ENCODE measurements around the gene GET4. TPM values are rescaled to one million over a fixed set of nuclear protein-coding genes. Genes with fewer than 3 reads are reported as not detected.

Gene GET4
- total and polyA plus RNA-seq, 2 of the 8 experiments (the other 6 are each of a cell fraction or from before 2014, with no cell fraction given): 56.7 to 74.1 TPM

DNA sequence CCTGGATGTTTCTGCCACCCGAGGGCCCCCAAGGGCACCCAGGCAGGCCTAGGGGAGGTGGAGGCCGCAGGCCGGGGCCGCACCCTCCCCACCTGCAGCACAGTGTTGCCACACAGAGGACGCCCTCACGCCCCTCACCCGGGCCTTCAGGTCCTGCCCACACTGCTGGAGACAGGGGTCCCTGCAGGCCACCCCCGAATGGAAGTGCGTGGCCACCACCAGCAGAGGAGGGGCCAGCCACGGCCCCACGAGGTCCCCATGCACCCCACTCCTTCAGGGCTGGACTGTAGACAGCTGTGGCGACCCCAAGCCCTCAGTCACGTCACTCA is 42.7 kb downstream of the GET4 start:
- TF ChIP-seq, protein P1, sequence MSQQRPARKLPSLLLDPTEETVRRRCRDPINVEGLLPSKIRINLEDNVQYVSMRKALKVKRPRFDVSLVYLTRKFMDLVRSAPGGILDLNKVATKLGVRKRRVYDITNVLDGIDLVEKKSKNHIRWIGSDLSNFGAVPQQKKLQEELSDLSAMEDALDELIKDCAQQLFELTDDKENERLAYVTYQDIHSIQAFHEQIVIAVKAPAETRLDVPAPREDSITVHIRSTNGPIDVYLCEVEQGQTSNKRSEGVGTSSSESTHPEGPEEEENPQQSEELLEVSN (IDR thresholded peaks at IDR 0.05): no peak
- TF ChIP-seq YY1 (IDR thresholded peaks at IDR 0.05; ENCODE audit: low read depth, low read length): no peak
- no peak for TF ChIP-seq BCL11A (IDR thresholded peaks at IDR 0.05; ENCODE audit: low read depth in 2 of 2, low read length in 2 of 2)
- TF ChIP-seq MAFK (IDR thresholded peaks at IDR 0.05; ENCODE audit: low read depth, low read length): no peak
- TF ChIP-seq, protein P2, sequence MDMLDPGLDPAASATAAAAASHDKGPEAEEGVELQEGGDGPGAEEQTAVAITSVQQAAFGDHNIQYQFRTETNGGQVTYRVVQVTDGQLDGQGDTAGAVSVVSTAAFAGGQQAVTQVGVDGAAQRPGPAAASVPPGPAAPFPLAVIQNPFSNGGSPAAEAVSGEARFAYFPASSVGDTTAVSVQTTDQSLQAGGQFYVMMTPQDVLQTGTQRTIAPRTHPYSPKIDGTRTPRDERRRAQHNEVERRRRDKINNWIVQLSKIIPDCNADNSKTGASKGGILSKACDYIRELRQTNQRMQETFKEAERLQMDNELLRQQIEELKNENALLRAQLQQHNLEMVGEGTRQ (IDR thresholded peaks at IDR 0.05; ENCODE audit: low read length): no peak
- TF ChIP-seq, protein P3, sequence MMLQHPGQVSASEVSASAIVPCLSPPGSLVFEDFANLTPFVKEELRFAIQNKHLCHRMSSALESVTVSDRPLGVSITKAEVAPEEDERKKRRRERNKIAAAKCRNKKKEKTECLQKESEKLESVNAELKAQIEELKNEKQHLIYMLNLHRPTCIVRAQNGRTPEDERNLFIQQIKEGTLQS (IDR thresholded peaks at IDR 0.05; ENCODE audit: insufficient read depth, low read depth, low read length): no peak
- no peaks in the 10 kb centered on the region for H3K36me3 ChIP-seq (ENCODE audit: control insufficient read depth in 2 of 4, insufficient read depth in 4 of 4, low read length in 3 of 4)
- no peak overlapping the region for H4K5ac ChIP-seq (ENCODE audit: insufficient read length, low read depth, low read length)
- no peak overlapping the region for H3K4me3 ChIP-seq (ENCODE audit: extremely low read depth in 1 of 4, insufficient read depth in 2 of 4, low read depth in 3 of 4, low read length in 4 of 4)
- H3K18ac ChIP-seq (ENCODE audit: extremely low read depth, low read length): no peak overlapping the region
- H3K9ac ChIP-seq (replicated peaks in 1 of 4; ENCODE audit: extremely low read depth in 1 of 4, low read depth in 3 of 4, low read length in 3 of 4): no peak overlapping the region
- no peak overlapping the region for H3K4me2 ChIP-seq (ENCODE audit: insufficient read depth in 1 of 2, low read depth in 2 of 2, low read length in 2 of 2)
- H3K79me1 ChIP-seq (ENCODE audit: low read depth, low read length): no peaks in the 10 kb centered on the region
- no peaks in the 10 kb centered on the region for H3K9me3 ChIP-seq (ENCODE audit: insufficient read depth in 2 of 2, low read depth in 1 of 2, low read length in 1 of 2)
- no peak overlapping the region for H2BK12ac ChIP-seq (ENCODE audit: low read depth, low read length)
- no peak overlapping the region for H2AK5ac ChIP-seq (ENCODE audit: low read depth, low read length)
- H4K91ac ChIP-seq (replicated peaks; ENCODE audit: insufficient read length, low read length): no peak overlapping the region
- H3K14ac ChIP-seq (ENCODE audit: insufficient read length): no peak overlapping the region
- no peaks in the 10 kb centered on the region for H3K23me2 ChIP-seq (ENCODE audit: low read depth, low read length)
- H3K27ac ChIP-seq (ENCODE audit: low read depth, low read length): no peak overlapping the region
- H3K23ac ChIP-seq (ENCODE audit: insufficient read length): no peak overlapping the region
- no peak overlapping the region for H3K4ac ChIP-seq (replicated peaks; ENCODE audit: insufficient read length, low read depth, low read length)
- peaks cover 0 to 8% (median 0%) of the 10 kb centered on the region in 4 experiments; a peak in 2 of 7 replicates for H3K4me1 ChIP-seq (replicated peaks in 1 of 4; ENCODE audit: control insufficient read depth in 3 of 4, insufficient read depth in 4 of 4, low read length in 3 of 4)
- H4K20me1 ChIP-seq (replicated peaks in 1 of 2; ENCODE audit: control insufficient read depth in 1 of 2, insufficient read depth in 2 of 2, low read length in 2 of 2): no peaks in the 10 kb centered on the region
- H2BK20ac ChIP-seq (ENCODE audit: low read length): no peak overlapping the region
- H2AFZ ChIP-seq (ENCODE audit: low read length): no peak overlapping the region
- FAIRE-seq (no peak), DNase-seq (ENCODE audit: low read depth in 1 of 2, low spot score in 2 of 2) (no peak)
- H2BK5ac ChIP-seq (ENCODE audit: low read depth, low read length): no peak overlapping the region
- ChIA-PET POLR2A (ENCODE audit: partially characterized antibody) (no interaction called here), CTCF (ENCODE audit: partially characterized antibody) (interaction anchor here (1.7 kb wide), 1 partner anchor 38 kb away, joined by 5 read pairs; no protein-coding TSS in a partner anchor)
- no peaks in the 10 kb centered on the region for H3K27me3 ChIP-seq (replicated peaks in 1 of 4; ENCODE audit: control insufficient read depth in 3 of 4, extremely low read depth in 1 of 4, insufficient read depth in 3 of 4, low read length in 3 of 4)
- H4K8ac ChIP-seq (ENCODE audit: extremely low read depth, insufficient read depth, low read length): no peak overlapping the region; the same call in 1 of the 2 replicates
- no peaks in the 10 kb centered on the region for H3K79me2 ChIP-seq (ENCODE audit: control insufficient read depth in 1 of 2, insufficient read depth in 2 of 2, low read length in 2 of 2)
- no peak overlapping the region for H2BK15ac ChIP-seq (ENCODE audit: low read length)
- 92% methylated on average over 11 of the region's 13 CpGs; no CpG with 5 or more reads in 1 of the 2 experiments for WGBS, 2 experiments (ENCODE audit: extremely low coverage in 1 of 2, insufficient coverage in 1 of 2, insufficient read length in 1 of 2, insufficient replicate concordance in 2 of 2, low coverage in 1 of 2, low lambda C conversion rate in 2 of 2, missing lambda C conversion rate in 1 of 2)
- no peak overlapping the region for H2BK120ac ChIP-seq (replicated peaks; ENCODE audit: low read depth, low read length)
- no peak overlapping the region for H3K56ac ChIP-seq (replicated peaks; ENCODE audit: insufficient read length, low read depth, low read length)

Measured in H1 (cell line).